Progenitor cell of endocrine pancreas (in vitro differentiated cells): Measurements from ENCODE around the gene PCK2. TPM values are rescaled to one million over a fixed set of nuclear protein-coding genes. Genes with fewer than 3 reads are reported as not detected.

Experiments used
- DNase-seq: peaks from one replicate; pipeline ENCODE4 v3.0.0; 2021; ENCODE audit warnings: low spot score; ENCODE audit not compliant: unreplicated experiment
- H3K27ac Mint-ChIP-seq: 2 replicates; pipeline ENCODE4 v1.8.0; 2021; ENCODE audit warnings: mild to moderate bottlenecking, moderate library complexity, mixed read lengths
- H3K27me3 Mint-ChIP-seq: 2 replicates; pipeline ENCODE4 v1.8.0; 2021; ENCODE audit warnings: mixed read lengths
- H3K36me3 Mint-ChIP-seq: 2 replicates; pipeline ENCODE4 v1.8.0; 2022; ENCODE audit warnings: mixed read lengths; ENCODE audit not compliant: insufficient read depth
- H3K4me1 Mint-ChIP-seq: 2 replicates; pipeline ENCODE4 v1.8.0; 2021; ENCODE audit warnings: low read depth, mixed read lengths
- H3K4me3 Mint-ChIP-seq: 2 replicates; pipeline ENCODE4 v1.8.0; 2021; ENCODE audit warnings: low read depth, mild to moderate bottlenecking, moderate library complexity, mixed read lengths
- H3K9me3 Mint-ChIP-seq: 2 replicates; pipeline ENCODE4 v1.8.0; 2021; ENCODE audit warnings: low read depth, mixed read lengths
- CTCF ChIP-seq: fragments of 200-600 bp; sonication (generic); IDR thresholded peaks from one replicate; pipeline ENCODE4 v1.5.0; 2021; ENCODE audit warnings: antibody characterized with exemption, mild to moderate bottlenecking; ENCODE audit not compliant: unreplicated experiment
- total RNA-seq: library from RNA; stranded (reverse); gene quantifications from 2 replicates; pipeline ENCODE4 v1.2.1, GENCODE V29; 2021

Gene PCK2
- total RNA-seq, 1 donor from 2014 or later: 29.7 TPM

- Mint-ChIP-seq H3K9me3 (no peaks in the 10 kb centered on the region), H3K36me3 (no peaks in the 10 kb centered on the region), H3K27me3 (peaks cover 13% of the 10 kb centered on the region), H3K4me1 (no peaks in the 10 kb centered on the region), H3K4me3 (no peak overlapping the region), H3K27ac (no peak overlapping the region)
- no peak for TF ChIP-seq CTCF
- no peak for DNase-seq
Measured at GRCh38 chr14:24068711-24069410, 25.2 kb upstream of the PCK2 start.

- Mint-ChIP-seq H3K36me3 (no peaks in the 10 kb centered on the region), H3K4me1 (no peaks in the 10 kb centered on the region), H3K27ac (no peak overlapping the region), H3K4me3 (no peak overlapping the region), H3K27me3 (peaks cover 13% of the 10 kb centered on the region), H3K9me3 (no peaks in the 10 kb centered on the region)
- no peak for DNase-seq
- no peak for TF ChIP-seq CTCF
Measured at GRCh38 chr14:24069411-24069735, 24.7 kb upstream of the PCK2 start.

- DNase-seq: no peak
- no peaks in the 10 kb centered on the region for H3K36me3 Mint-ChIP-seq
- no peaks in the 10 kb centered on the region for H3K4me1 Mint-ChIP-seq
- H3K4me3 Mint-ChIP-seq: no peak overlapping the region
- H3K9me3 Mint-ChIP-seq: no peaks in the 10 kb centered on the region
- no peak overlapping the region for H3K27ac Mint-ChIP-seq
- TF ChIP-seq CTCF: no peak
- peaks cover 13% of the 10 kb centered on the region for H3K27me3 Mint-ChIP-seq
Measured at GRCh38 chr14:24070285-24071143, 23.6 kb upstream of the PCK2 start.

GRCh38 chr14:24071144-24071697 is 22.9 kb upstream of the PCK2 start, which contains the start of gene CPNE6:
Gene CPNE6, plus strand, starts transcription at chr14:24071562. Its CDS starts 1,375 bp downstream, at chr14:24072937.
- Mint-ChIP-seq H3K9me3 (no peaks in the 10 kb centered on the region), H3K4me1 (no peaks in the 10 kb centered on the region), H3K27ac (no peak within 1 kb of the TSS), H3K27me3 (peaks cover 13% of the 10 kb centered on the region), H3K4me3 (no peak within 1 kb of the TSS), H3K36me3 (no peaks in the 10 kb centered on the region)
- no peak for TF ChIP-seq CTCF
- DNase-seq: no peak

GRCh38 chr14:24071836-24072430 is 22.2 kb upstream of the PCK2 start:
- DNase-seq: no peak
- Mint-ChIP-seq H3K4me1 (no peaks in the 10 kb centered on the region), H3K36me3 (no peaks in the 10 kb centered on the region), H3K27ac (no peak overlapping the region), H3K27me3 (peaks cover 13% of the 10 kb centered on the region), H3K4me3 (no peak overlapping the region), H3K9me3 (no peaks in the 10 kb centered on the region)
- TF ChIP-seq CTCF: no peak
